ENCODE data around the gene FUT6.
"Not testable (repeated sequence)": the region's sequence is repeated elsewhere in the genome, so short reads cannot be mapped to it uniquely, and the experiment has no call there.

The FUT6 gene

GRCh38 chr19:5839065-5840017 lies at the start of gene FUT6:
TSS of gene FUT6 (minus strand) at chr19:5839702. CDS start at chr19:5832567, 7,135 bp downstream.
- TF ChIP-seq POLR2A (IDR thresholded peaks at IDR 0.05; ENCODE audit: low read length) (no peak), GATA1 (IDR thresholded peaks at IDR 0.05; ENCODE audit: low read depth, low read length) (no peak)
- DNase-seq, result no peak

- DNase-seq, result not testable (repeated sequence)
Observed at GRCh38 chr19:5884065-5884811, 44.7 kb upstream of the FUT6 start.

- not testable (repeated sequence) for DNase-seq
Observed at GRCh38 chr19:5883157-5883873, 43.8 kb upstream of the FUT6 start.

GRCh38 chr19:5882421-5882968 lies 43.0 kb upstream of the FUT6 start:
- no peak for DNase-seq
- no peak for TF ChIP-seq POLR2A (IDR thresholded peaks at IDR 0.05; ENCODE audit: low read length)
- no peak for TF ChIP-seq GATA1 (IDR thresholded peaks at IDR 0.05; ENCODE audit: low read depth, low read length)

GRCh38 chr19:5881543-5882299 lies 42.2 kb upstream of the FUT6 start:
- DNase-seq, result no peak
- no peak for TF ChIP-seq POLR2A (IDR thresholded peaks at IDR 0.05; ENCODE audit: low read length)
- no peak for TF ChIP-seq GATA1 (IDR thresholded peaks at IDR 0.05; ENCODE audit: low read depth, low read length)

GRCh38 chr19:5880604-5881078 lies 41.1 kb upstream of the FUT6 start:
- no peak for DNase-seq

GRCh38 chr19:5880196-5880595 lies 40.7 kb upstream of the FUT6 start:
- DNase-seq, result no peak
- TF ChIP-seq POLR2A (IDR thresholded peaks at IDR 0.05; ENCODE audit: low read length) (no peak), GATA1 (IDR thresholded peaks at IDR 0.05; ENCODE audit: low read depth, low read length) (no peak)

More at GRCh38 chr19:5880604-5881078, 41.1 kb upstream of the FUT6 start:
- TF ChIP-seq POLR2A (IDR thresholded peaks at IDR 0.05; ENCODE audit: low read length) (no peak), GATA1 (IDR thresholded peaks at IDR 0.05; ENCODE audit: low read depth, low read length) (no peak)

GRCh38 chr19:5877882-5878281 lies 38.4 kb upstream of the FUT6 start:
- no peak for DNase-seq
- TF ChIP-seq POLR2A (IDR thresholded peaks at IDR 0.05; ENCODE audit: low read length) (no peak), GATA1 (IDR thresholded peaks at IDR 0.05; ENCODE audit: low read depth, low read length) (no peak)

- no peak for DNase-seq
- TF ChIP-seq POLR2A (IDR thresholded peaks at IDR 0.05; ENCODE audit: low read length) (no peak), GATA1 (IDR thresholded peaks at IDR 0.05; ENCODE audit: low read depth, low read length) (no peak)
Observed at GRCh38 chr19:5877427-5877826, 37.9 kb upstream of the FUT6 start.

- DNase-seq, result not testable (repeated sequence)
Observed at GRCh38 chr19:5874496-5874895, 35.0 kb upstream of the FUT6 start.

- no peak for TF ChIP-seq POLR2A (IDR thresholded peaks at IDR 0.05; ENCODE audit: low read length)
- no peak for TF ChIP-seq GATA1 (IDR thresholded peaks at IDR 0.05; ENCODE audit: low read depth, low read length)
Observed at GRCh38 chr19:5873617-5874199, 34.2 kb upstream of the FUT6 start.

GRCh38 chr19:5870986-5871394 lies 31.5 kb upstream of the FUT6 start:
- DNase-seq, result no peak
- TF ChIP-seq POLR2A (IDR thresholded peaks at IDR 0.05; ENCODE audit: low read length) (no peak), GATA1 (IDR thresholded peaks at IDR 0.05; ENCODE audit: low read depth, low read length) (no peak)

More at GRCh38 chr19:5873617-5874199, 34.2 kb upstream of the FUT6 start:
- no peak for DNase-seq
